ENCODE data around the gene TAS2R42. TPM values are rescaled to one million over a fixed set of nuclear protein-coding genes. Genes with fewer than 3 reads are reported as not detected.

The TAS2R42 gene
- total and polyA plus RNA-seq, 2 experiments from 2014 or later: not detected

DNA sequence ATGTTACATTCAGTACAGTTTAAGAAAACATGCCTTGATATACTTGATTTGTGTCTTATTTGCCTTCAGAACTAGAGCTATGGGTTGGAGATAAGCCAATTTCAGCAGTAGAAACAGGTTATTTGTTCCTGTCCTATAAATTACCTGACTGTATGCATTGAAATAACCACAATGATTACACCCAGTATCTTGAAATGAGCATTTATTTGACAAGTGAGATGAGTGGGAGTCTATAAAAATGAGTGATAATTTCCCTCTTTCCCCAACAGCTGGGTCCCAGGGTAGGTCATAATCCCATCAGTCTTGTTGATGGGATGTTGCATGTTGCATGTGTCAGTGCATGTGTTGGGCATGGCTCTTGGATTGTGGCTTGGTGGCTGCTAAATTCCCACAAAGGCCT is 3.7 kb downstream of the TAS2R42 start:
- no peaks in the 10 kb centered on the region for H3K79me2 ChIP-seq
- no peaks in the 10 kb centered on the region for H3K27me3 ChIP-seq
- TF ChIP-seq, protein P1, sequence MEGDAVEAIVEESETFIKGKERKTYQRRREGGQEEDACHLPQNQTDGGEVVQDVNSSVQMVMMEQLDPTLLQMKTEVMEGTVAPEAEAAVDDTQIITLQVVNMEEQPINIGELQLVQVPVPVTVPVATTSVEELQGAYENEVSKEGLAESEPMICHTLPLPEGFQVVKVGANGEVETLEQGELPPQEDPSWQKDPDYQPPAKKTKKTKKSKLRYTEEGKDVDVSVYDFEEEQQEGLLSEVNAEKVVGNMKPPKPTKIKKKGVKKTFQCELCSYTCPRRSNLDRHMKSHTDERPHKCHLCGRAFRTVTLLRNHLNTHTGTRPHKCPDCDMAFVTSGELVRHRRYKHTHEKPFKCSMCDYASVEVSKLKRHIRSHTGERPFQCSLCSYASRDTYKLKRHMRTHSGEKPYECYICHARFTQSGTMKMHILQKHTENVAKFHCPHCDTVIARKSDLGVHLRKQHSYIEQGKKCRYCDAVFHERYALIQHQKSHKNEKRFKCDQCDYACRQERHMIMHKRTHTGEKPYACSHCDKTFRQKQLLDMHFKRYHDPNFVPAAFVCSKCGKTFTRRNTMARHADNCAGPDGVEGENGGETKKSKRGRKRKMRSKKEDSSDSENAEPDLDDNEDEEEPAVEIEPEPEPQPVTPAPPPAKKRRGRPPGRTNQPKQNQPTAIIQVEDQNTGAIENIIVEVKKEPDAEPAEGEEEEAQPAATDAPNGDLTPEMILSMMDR (IDR thresholded peaks at IDR 0.05; ENCODE audit: poor library complexity): no peak
- TF ChIP-seq EZH2 (IDR thresholded peaks at IDR 0.05; ENCODE audit: borderline replicate concordance): no peak
- no peak for TF ChIP-seq EZH2phosphoT487 (IDR thresholded peaks at IDR 0.05; ENCODE audit: low read depth, severe bottlenecking, unreplicated experiment)
- H2AFZ ChIP-seq: no peak overlapping the region
- H3K9me2 ChIP-seq (replicated peaks; ENCODE audit: insufficient read depth): no peaks in the 10 kb centered on the region
- H4K20me1 ChIP-seq (ENCODE audit: insufficient read depth, poor library complexity, severe bottlenecking): no peaks in the 10 kb centered on the region
- H3K4me2 ChIP-seq: no peak overlapping the region
- H3K4me1 ChIP-seq (ENCODE audit: insufficient read depth): no peaks in the 10 kb centered on the region
- no peaks in the 10 kb centered on the region for H3K36me3 ChIP-seq (replicated peaks; ENCODE audit: insufficient read depth, low read depth)
- DNase-seq (ENCODE audit: low spot score): no peak
- H3K9me3 ChIP-seq (ENCODE audit: low read depth): no peaks in the 10 kb centered on the region
- no peak overlapping the region for H3K4me3 ChIP-seq
- H3K27ac ChIP-seq: no peak overlapping the region

- Histone ChIP-seq H3K4me2 (no peak overlapping the region), H3K27me3 (no peaks in the 10 kb centered on the region), H3K79me2 (no peaks in the 10 kb centered on the region), H3K36me3 (replicated peaks; ENCODE audit: insufficient read depth, low read depth) (no peaks in the 10 kb centered on the region), H3K4me1 (ENCODE audit: insufficient read depth) (no peaks in the 10 kb centered on the region), H3K27ac (no peak overlapping the region), H3K4me3 (no peak overlapping the region), H3K9me3 (ENCODE audit: low read depth) (no peaks in the 10 kb centered on the region), H3K9me2 (replicated peaks; ENCODE audit: insufficient read depth) (no peaks in the 10 kb centered on the region), H2AFZ (no peak overlapping the region), H4K20me1 (ENCODE audit: insufficient read depth, poor library complexity, severe bottlenecking) (no peaks in the 10 kb centered on the region)
- no peak for TF ChIP-seq EZH2 (IDR thresholded peaks at IDR 0.05; ENCODE audit: borderline replicate concordance)
- TF ChIP-seq, protein P1 (IDR thresholded peaks at IDR 0.05; ENCODE audit: poor library complexity): no peak
- no peak for TF ChIP-seq EZH2phosphoT487 (IDR thresholded peaks at IDR 0.05; ENCODE audit: low read depth, severe bottlenecking, unreplicated experiment)
- no peak for DNase-seq (ENCODE audit: low spot score)
These were observed 4.2 kb downstream of the TAS2R42 start for GRCh38 chr12:11182529-11182928.

DNA sequence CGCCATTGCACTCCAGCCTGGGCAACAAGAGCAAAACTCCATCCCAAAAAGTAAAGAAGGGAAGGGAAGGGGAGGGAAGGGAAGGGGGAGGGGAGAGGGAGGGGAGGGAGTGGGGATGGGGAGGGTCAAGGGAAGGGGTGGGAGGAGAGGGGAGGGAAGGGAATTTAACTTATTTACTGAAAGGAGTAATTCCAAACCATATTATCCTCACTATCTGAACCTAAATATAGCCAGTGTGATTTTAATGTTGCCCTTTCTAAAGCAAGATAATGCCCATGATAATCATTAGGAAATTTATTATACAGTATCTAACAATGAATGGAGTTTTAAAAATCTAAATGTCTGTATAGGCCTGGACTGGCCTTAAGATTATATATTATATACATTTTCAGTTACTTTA is 8.5 kb downstream of the TAS2R42 start:
- Histone ChIP-seq H3K9me2 (replicated peaks; ENCODE audit: insufficient read depth) (no peaks in the 10 kb centered on the region), H3K36me3 (replicated peaks; ENCODE audit: insufficient read depth, low read depth) (no peaks in the 10 kb centered on the region), H3K27ac (no peak overlapping the region), H3K9me3 (ENCODE audit: low read depth) (no peaks in the 10 kb centered on the region), H2AFZ (no peak overlapping the region), H3K4me3 (no peak overlapping the region), H3K27me3 (no peaks in the 10 kb centered on the region), H4K20me1 (ENCODE audit: insufficient read depth, poor library complexity, severe bottlenecking) (no peaks in the 10 kb centered on the region), H3K4me2 (no peak overlapping the region), H3K4me1 (ENCODE audit: insufficient read depth) (peaks cover under 1% of the 10 kb centered on the region), H3K79me2 (peaks cover 23% of the 10 kb centered on the region)
- no peak for DNase-seq (ENCODE audit: low spot score)
- TF ChIP-seq EZH2 (IDR thresholded peaks at IDR 0.05; ENCODE audit: borderline replicate concordance): no peak
- TF ChIP-seq, protein P1 (IDR thresholded peaks at IDR 0.05; ENCODE audit: poor library complexity): no peak
- TF ChIP-seq EZH2phosphoT487 (IDR thresholded peaks at IDR 0.05; ENCODE audit: low read depth, severe bottlenecking, unreplicated experiment): no peak
- 89% methylated on average over 1 of the region's 1 CpG for WGBS (ENCODE audit: low lambda C conversion rate, missing lambda C conversion rate)

DNA sequence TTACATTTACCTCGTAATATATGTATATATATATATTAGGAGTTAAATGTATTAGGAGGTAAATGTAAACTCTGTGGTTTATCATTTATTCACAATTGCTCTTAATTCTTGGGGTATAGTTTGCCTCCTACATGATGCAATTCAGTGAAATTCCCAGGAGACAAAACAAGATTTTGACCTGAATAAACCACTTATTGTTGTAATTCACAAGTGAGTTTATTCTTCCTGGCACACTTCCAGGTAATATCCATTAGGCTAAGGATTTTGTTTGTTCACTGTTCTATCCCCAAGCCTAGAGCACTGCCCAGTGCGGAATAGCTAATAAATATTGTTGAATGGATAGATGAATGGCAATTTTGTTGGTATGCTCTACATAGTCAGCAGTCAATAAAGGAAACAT is 12.7 kb downstream of the TAS2R42 start:
- Histone ChIP-seq H3K27ac (no peak overlapping the region), H3K4me2 (no peak overlapping the region), H3K9me3 (ENCODE audit: low read depth) (no peaks in the 10 kb centered on the region), H3K4me3 (no peak overlapping the region), H3K27me3 (no peaks in the 10 kb centered on the region), H3K9me2 (replicated peaks; ENCODE audit: insufficient read depth) (no peaks in the 10 kb centered on the region), H2AFZ (no peak overlapping the region), H3K4me1 (ENCODE audit: insufficient read depth) (peaks cover 14% of the 10 kb centered on the region), H3K79me2 (peaks cover 54% of the 10 kb centered on the region), H3K36me3 (replicated peaks; ENCODE audit: insufficient read depth, low read depth) (no peaks in the 10 kb centered on the region), H4K20me1 (ENCODE audit: insufficient read depth, poor library complexity, severe bottlenecking) (peaks cover 9% of the 10 kb centered on the region)
- 98% methylated on average over 2 of the region's 2 CpGs for WGBS (ENCODE audit: low lambda C conversion rate, missing lambda C conversion rate)
- TF ChIP-seq EZH2phosphoT487 (IDR thresholded peaks at IDR 0.05; ENCODE audit: low read depth, severe bottlenecking, unreplicated experiment): no peak
- TF ChIP-seq EZH2 (IDR thresholded peaks at IDR 0.05; ENCODE audit: borderline replicate concordance): no peak
- TF ChIP-seq, protein P1 (IDR thresholded peaks at IDR 0.05; ENCODE audit: poor library complexity): no peak
- no peak for DNase-seq (ENCODE audit: low spot score)
